NCI-H69 (cell line): ENCODE results near the gene GNB1.

ENCODE experiments used
- DNase-seq: peaks from one replicate; lab custom pipeline; 2025; lab: John Stamatoyannopoulos, UW

Gene GNB1

DNA sequence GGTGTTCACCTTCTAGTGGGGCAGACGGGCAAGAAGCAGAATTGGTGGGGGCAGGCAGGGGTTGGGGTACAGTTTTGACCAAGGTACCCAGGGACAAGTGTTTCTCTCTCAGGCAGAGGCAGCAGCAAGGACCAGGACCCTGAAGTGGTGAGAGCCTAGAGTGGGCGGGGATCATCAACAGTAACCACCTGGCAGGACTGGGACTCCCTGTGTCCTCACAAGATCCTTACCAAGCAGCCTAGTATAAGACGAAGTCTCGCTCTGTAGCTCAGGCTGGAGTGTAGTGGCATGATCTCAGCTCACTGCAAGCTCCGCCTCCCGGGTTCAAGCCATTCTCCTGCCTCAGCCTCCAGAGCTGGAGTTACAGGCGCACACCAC, 109.4 kb downstream of the GNB1 start:
- no peak for DNase-seq

DNA sequence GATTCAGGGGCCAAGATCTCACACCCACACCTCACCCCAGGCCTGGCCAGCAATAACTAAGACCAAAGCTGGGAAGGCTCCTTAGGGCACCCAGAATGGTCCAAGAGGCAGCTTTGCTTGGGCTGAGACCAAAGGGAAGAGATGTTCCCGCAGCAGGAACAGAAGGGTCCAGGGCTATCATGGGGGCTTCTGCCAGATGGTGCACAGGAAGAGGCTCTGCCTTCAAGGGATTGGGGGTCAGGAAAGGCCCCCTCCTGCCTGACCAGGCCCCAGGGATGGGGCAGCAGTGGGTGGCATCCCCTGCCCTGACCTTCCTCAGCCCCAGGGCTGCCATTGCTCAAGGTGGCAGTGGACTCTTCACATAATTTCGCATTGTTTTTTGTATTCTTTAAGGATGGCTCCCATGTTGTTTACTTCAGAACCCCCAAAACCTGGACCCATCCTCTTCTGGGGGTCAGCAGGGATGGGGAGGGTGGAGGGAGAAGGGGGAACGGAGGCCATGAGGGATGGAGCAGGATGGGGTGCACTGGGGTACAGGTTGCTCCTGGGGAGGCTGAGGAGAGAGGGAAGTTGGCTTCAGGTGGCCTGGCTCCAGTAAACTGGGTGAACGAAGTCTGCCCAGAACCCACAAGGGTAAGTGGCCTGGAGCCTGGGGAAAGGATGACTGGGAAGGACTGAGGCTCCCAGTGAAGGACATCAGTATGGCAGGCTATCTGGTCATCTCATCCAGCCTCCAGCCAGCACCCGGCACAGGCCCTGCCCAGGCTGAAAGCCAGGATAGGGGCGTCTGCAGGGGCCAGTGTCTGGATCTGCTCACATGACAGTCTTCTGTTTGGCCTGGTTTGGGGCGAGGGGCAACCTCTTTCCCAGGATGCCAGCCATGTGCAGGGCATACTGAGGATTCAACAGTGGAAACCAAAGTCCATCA, 110.0 kb downstream of the GNB1 start:
- DNase-seq, result no peak

- DNase-seq, result peak; percentile 21
These were observed 110.9 kb downstream of the GNB1 start for GRCh38 chr1:1779691-1780597.

DNA sequence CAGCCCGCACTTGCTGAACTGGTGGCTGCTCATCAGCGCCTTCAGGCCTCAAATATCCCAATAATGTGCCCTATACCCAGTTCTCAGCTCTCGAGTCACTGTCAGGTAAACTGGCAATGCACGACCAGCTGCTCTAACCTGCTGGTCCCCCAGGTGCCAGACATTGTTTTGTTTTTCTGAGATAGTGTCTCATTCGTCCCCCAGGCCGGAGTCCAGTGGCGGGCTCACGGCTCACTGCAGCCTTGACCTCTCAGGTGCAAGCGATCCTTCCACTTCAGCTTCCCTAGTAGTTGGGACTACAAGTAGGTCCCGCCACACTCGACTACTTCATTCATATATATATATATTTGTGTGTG, 111.6 kb downstream of the GNB1 start:
- no peak for DNase-seq

DNA sequence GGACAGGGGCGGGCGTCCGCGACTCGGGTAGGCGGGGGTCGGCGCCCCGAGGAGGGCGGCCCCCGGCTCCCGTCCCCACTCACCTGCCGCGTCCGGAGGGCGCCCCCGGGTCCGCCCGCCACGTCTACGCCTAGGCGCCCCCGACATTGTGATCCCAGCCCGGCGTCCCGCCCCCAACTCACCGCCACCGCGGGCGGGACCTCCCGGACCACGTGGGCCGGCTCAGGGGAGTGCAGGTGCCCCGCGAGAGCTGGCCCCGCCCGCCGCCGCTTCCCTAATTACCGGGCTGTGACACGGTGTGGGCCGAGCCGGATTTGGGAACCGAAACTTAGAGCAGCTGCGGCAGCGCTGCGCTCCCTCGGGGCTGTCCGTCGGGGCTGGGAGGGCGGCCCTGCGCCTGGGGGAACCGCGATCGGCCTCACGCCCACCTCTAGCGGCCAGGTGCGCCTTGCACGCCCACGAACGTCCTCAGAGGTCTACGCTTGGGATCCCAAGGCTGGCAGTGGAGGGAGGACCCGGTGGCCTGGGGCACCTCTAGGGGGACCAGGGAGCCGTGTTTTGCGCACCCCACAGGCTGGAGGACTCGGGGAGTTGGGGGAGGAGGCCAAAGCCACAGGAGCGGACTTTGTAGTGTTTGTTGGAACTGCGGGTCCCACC, 112.1 kb downstream of the GNB1 start:
- peak; percentile 71 for DNase-seq

DNA sequence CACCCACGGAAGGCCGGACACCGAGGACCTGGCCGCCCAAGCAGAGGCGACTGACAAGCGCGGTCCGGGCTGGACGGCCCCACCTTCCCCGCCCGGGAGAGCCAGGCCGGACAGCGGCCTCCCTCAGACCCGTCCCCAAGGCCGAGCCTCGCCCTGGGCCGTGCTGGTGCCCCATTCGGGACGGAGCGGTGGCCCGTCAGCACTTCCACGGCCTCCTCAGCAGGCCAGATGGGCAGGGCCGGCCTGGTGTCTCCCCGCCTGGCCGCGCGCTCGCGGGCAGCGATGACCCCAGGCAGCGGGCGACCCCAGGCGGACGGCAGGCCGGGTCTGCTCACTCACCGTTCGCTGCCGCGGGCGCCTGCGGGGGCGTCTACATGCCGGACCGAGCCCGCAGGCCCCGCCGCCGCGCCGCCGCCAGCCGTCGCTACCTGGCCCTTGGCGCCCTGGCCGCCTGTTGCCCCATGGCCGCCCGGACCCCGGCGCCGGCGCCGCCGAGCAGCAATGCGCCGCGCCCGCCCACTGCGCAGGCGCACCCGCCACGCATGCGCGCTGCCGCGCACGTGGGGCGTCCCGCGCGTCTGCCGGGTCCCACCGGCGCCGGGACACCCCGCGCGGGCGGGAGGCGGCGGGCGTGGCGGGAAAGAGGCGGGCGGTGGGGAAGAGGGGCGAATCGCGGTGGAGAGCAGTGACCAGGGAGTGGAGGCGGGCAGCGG, 112.8 kb downstream of the GNB1 start, which contains the start of gene NADK:
Gene NADK, minus strand, starts transcription at position 521 of the 713 bp plus-strand sequence. CDS start 13,064 bp downstream, outside the sequence.
- DNase-seq, result peak; percentile 79

- DNase-seq, result no peak
These were observed 113.3 kb downstream of the GNB1 start for GRCh38 chr1:1777583-1777899.

- DNase-seq, result no peak
These were observed 114.0 kb downstream of the GNB1 start for GRCh38 chr1:1776672-1777582.

GRCh38 chr1:1775327-1776226, 115.3 kb downstream of the GNB1 start:
- DNase-seq, result peak; percentile 9

DNA sequence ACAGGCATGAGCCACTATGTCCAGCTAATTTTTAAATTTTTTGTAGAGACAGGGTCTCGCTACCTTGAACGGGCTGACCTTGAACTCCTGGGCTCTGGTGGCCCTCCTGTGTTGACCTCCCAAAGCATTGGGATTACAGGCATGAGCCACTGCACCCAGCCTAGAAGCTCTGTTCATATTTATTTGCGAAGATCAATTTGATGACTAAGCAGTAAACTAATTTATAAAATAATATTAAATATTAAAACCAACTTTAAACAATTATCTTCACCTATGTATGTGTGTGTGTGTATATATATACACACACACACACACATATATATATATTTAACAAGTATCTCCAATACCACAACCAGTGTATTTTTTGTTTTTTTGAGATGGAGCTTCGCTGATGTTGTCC, 117.0 kb downstream of the GNB1 start:
- DNase-seq, result no peak

DNA sequence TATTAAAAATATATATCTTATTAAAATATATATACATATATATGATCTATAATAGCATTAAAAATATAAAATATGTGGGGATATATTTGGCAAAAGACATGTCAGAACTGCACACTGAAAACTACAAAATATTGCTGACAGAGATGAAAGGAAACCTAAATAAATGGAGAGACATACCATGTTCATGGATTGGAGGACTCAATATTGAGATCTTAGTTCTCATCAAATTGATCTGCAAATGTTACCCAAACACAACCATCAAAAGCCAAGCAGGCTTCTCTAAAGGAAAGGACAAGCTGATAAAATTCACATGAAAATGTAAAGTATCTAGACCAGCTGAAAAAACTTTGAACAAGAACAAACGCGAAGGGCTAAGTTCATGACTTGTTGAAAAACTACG, 119.8 kb downstream of the GNB1 start:
- DNase-seq, result no peak

DNA sequence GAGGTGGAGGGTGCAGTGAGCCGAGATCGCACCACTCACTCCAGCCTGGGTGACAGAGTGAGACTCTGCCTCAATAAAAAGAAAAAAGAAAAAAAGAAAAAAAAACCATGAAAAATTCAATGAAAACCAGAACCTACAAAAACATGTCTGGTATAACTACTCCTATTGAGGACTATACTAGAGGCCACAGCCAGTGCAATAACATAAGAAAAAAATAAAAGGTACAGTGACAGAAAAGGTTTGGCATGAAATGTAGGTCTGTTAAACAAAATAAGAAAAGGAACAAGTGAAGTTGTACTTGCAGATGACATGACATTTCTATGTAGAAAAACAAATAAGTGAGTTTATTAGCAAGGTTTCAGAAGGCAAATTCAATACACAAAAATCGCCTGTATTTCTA, 120.8 kb downstream of the GNB1 start:
- no peak for DNase-seq

DNA sequence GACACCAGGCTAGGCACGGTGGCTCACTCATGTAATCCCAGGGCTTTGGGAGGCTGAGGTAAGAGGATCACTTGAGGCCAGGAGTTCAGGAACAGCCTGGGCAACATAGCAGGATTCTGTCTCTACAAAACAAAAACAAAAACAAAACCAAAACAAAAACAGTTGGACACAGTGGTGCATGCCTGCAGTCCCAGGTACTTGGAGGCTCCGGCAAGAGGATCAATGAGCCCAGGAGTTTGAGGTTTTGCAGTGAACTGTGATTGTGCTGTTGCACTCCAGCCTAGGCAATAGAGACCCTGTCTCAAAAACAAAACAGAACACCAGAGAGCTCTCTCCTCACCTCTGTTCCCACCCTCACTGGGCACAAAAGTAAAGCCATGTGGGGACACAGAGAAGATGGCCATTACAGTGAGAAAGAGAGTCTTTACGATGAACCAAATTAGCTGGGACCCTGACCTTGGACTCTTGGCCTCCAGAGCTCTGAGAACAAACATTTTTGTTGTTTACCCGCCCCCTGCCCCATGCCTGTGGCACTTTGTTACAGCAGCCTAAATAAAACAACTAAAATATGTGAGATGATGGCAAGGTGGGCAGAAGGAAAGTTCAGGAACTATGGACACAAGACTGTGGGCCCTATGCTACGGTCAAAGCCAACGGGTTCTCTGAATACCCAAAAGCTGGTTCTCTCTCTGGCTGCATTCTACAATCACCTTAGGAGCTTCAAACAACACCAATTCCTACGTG, 122.5 kb downstream of the GNB1 start:
- DNase-seq, result no peak

DNA sequence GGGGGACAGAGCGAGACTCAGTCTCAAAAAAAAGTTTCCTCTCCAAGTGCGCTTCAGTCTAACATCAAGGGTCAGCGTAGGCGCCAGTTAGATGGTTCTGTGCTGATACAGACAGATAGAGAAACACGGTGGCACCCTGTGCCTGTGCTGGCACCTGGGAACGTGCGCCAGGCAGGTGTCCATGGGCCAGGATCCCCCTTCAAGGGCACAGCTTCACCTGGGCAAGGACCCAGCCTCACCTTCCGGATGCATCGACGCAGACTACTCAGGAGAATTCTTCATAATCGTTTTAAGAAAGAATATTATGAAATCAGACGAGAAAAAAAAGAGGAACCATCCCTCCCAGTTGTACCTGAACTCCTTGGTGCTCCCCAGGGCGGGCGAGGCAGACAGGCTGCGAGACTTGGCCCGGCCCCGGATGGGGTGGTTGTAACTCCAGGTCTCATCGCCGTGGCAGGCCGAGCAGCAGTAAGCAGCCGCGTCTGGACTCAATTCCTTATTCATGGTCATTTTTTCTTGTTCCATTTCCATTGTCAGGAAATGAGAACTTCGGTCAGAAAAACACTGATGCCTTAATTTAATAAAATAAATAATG, 125.9 kb downstream of the GNB1 start:
- no peak for DNase-seq

GRCh38 chr1:1763657-1764621, 126.9 kb downstream of the GNB1 start:
- DNase-seq, result no peak

DNA sequence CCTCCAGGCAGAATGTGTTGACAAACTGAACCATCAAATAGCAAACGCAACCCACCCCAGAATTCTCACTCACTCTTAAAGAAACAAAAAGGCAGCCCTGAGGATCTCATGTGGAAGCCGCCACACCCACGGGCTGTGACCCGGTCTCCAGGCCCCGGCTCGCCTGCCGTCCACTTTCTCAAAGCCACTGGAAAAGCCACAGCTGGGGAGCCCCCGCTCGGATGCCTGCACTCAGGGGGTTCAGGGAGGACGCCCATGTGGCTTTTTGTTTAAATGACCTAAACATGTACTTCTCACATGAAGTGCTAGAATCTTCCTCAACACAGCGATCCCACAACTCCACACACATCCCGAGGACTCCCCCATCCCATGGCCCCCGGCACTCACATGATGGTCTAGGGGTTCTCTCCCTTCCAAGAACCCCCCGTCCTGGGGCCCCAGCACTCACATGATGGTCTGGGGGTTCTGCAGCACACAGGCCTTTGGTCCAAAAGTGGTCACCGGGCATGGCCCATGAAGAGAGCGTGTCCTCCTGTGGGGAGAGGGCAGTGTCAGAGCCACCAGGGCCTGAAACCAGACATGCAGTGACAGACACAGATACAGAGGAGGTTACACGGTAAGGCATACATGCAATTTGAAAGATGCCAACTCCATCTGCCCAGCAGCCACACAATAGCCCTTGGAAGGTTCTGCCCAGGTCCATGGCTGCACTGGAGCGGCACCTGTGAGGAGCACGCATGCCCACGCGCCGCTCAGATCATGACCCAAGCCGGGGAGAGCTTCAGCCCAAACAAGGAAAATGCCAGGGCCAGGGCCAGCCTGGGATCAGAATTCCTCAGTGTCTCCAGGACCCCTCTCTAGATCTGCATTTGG, 129.1 kb downstream of the GNB1 start:
- DNase-seq, result no peak
